IMR-90 (cell line): ENCODE measurements around the gene ISCU.

ENCODE experiments used
- CEBPB ChIP-seq: IDR thresholded peaks from 2 replicates; pipeline ENCODE4 v1.6.1; 2012; ENCODE audit warnings: low read depth, low read length, improper control_type of control experiment
- CHD1 ChIP-seq: IDR thresholded peaks from 2 replicates; pipeline ENCODE4 v1.6.1; 2012; ENCODE audit warnings: low read depth, low read length, improper control_type of control experiment
- FOS ChIP-seq: fragments of 150-350 bp; IDR thresholded peaks from 2 replicates; pipeline ENCODE4 v1.6.1; 2016; ENCODE audit warnings: low read depth, low read length
- MAFK ChIP-seq: IDR thresholded peaks from 2 replicates; pipeline ENCODE4 v1.6.1; 2012; ENCODE audit warnings: low read depth, low read length, improper control_type of control experiment
- POLR2A ChIP-seq: IDR thresholded peaks from 2 replicates; pipeline ENCODE4 v1.6.1; 2012; ENCODE audit warnings: mild to moderate bottlenecking, low read depth, low read length
- RAD21 ChIP-seq: IDR thresholded peaks from 2 replicates; pipeline ENCODE4 v1.6.1; 2012; ENCODE audit warnings: low read length, improper control_type of control experiment
- RCOR1 ChIP-seq: IDR thresholded peaks from 2 replicates; pipeline ENCODE4 v1.6.1; 2012; ENCODE audit warnings: mild to moderate bottlenecking, low read length, improper control_type of control experiment; ENCODE audit not compliant: insufficient replicate concordance
- RFX5 ChIP-seq: IDR thresholded peaks from 2 replicates; pipeline ENCODE4 v1.8.0; 2012; ENCODE audit warnings: low read depth, mild to moderate bottlenecking, low read length, moderate library complexity
- SMC3 ChIP-seq: fragments of 150-350 bp; IDR thresholded peaks from 2 replicates; pipeline ENCODE4 v1.6.1; 2016; ENCODE audit warnings: low read depth, mild to moderate bottlenecking, antibody characterized with exemption, low read length, moderate library complexity
- TF ChIP-seq, protein P1 (sequence below): conservative IDR thresholded peaks from 2 replicates; pipeline ENCODE4 v1.5.1; 2012; ENCODE audit warnings: mild to moderate bottlenecking, low read depth, low read length, improper control_type of control experiment
- TF ChIP-seq, protein P2 (sequence below): fragments of 150-350 bp; IDR thresholded peaks from 2 replicates; pipeline ENCODE4 v1.6.1; 2017; ENCODE audit warnings: mild to moderate bottlenecking, antibody characterized with exemption, low read length, low read depth

DNA sequence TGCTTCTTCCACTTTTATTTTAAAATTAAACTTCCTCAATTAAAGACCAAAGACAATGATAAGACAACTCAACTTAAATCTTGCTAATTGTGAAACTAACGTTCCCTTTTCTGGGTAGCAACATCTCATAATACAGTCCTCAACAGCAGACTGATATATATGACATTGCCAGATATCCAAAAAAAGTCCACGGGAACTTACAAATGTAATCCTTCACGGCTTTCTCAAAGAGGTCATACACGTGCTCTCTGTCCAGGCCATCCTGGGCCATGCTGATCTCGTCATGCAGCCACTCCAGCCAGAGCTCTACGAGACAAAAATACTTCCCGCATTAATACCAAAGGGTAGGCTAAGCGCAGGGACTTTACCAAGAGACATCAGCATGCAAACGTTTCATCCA lies 14.7 kb upstream of the ISCU start:
- no peak for TF ChIP-seq MAFK
- TF ChIP-seq POLR2A = no peak
- TF ChIP-seq, protein P1, sequence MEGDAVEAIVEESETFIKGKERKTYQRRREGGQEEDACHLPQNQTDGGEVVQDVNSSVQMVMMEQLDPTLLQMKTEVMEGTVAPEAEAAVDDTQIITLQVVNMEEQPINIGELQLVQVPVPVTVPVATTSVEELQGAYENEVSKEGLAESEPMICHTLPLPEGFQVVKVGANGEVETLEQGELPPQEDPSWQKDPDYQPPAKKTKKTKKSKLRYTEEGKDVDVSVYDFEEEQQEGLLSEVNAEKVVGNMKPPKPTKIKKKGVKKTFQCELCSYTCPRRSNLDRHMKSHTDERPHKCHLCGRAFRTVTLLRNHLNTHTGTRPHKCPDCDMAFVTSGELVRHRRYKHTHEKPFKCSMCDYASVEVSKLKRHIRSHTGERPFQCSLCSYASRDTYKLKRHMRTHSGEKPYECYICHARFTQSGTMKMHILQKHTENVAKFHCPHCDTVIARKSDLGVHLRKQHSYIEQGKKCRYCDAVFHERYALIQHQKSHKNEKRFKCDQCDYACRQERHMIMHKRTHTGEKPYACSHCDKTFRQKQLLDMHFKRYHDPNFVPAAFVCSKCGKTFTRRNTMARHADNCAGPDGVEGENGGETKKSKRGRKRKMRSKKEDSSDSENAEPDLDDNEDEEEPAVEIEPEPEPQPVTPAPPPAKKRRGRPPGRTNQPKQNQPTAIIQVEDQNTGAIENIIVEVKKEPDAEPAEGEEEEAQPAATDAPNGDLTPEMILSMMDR = no peak
- TF ChIP-seq, protein P2, sequence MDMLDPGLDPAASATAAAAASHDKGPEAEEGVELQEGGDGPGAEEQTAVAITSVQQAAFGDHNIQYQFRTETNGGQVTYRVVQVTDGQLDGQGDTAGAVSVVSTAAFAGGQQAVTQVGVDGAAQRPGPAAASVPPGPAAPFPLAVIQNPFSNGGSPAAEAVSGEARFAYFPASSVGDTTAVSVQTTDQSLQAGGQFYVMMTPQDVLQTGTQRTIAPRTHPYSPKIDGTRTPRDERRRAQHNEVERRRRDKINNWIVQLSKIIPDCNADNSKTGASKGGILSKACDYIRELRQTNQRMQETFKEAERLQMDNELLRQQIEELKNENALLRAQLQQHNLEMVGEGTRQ = no peak
- no peak for TF ChIP-seq SMC3
- no peak for TF ChIP-seq FOS
- TF ChIP-seq RAD21 = no peak
- TF ChIP-seq RCOR1 = no peak
- TF ChIP-seq CEBPB = no peak
- no peak for TF ChIP-seq RFX5
- TF ChIP-seq CHD1 = no peak
